GM18858 (cell line): Measurements from ENCODE around the gene SH2B2.

Source experiments
- ATAC-seq: cut with Tn5 transposase; IDR thresholded peaks from one replicate; pipeline ENCODE4 v1.9.1; 2021; ENCODE audit not compliant: unreplicated experiment

SH2B2 gene

GRCh38 chr7:102264367-102264891 lies 22.2 kb upstream of the SH2B2 start:
- no peak for ATAC-seq

- ATAC-seq = no peak
These were observed 20.1 kb upstream of the SH2B2 start for GRCh38 chr7:102266541-102266940.

GRCh38 chr7:102268635-102269034 lies 18.0 kb upstream of the SH2B2 start:
- ATAC-seq = no peak

GRCh38 chr7:102270178-102270887 lies 16.3 kb upstream of the SH2B2 start:
- no peak for ATAC-seq

- ATAC-seq = no peak
These were observed 15.4 kb upstream of the SH2B2 start for GRCh38 chr7:102271158-102271798.

- ATAC-seq = no peak
These were observed 14.4 kb upstream of the SH2B2 start for GRCh38 chr7:102272075-102272916.

- no peak for ATAC-seq
These were observed 13.5 kb upstream of the SH2B2 start for GRCh38 chr7:102272917-102273748.

GRCh38 chr7:102273749-102274712 lies 12.6 kb upstream of the SH2B2 start:
- ATAC-seq = no peak

GRCh38 chr7:102275123-102275703 lies 11.5 kb upstream of the SH2B2 start:
- ATAC-seq = no peak

GRCh38 chr7:102277901-102278300 lies 8.8 kb upstream of the SH2B2 start:
- ATAC-seq = no peak

GRCh38 chr7:102279537-102280400 lies 6.9 kb upstream of the SH2B2 start:
- peak; percentile 57 for ATAC-seq

GRCh38 chr7:102280521-102280920 lies 6.1 kb upstream of the SH2B2 start:
- no peak for ATAC-seq

GRCh38 chr7:102281785-102282184 lies 4.9 kb upstream of the SH2B2 start:
- no peak for ATAC-seq

GRCh38 chr7:102282465-102283362 lies 4.0 kb upstream of the SH2B2 start:
- no peak for ATAC-seq

GRCh38 chr7:102283477-102284189 lies 3.0 kb upstream of the SH2B2 start:
- ATAC-seq = no peak

- ATAC-seq = no peak
These were observed 2.3 kb upstream of the SH2B2 start for GRCh38 chr7:102284399-102284798.
